Measurements from ENCODE around the gene TAGLN3. TPM values are rescaled to one million over a fixed set of nuclear protein-coding genes. Genes with fewer than 3 reads are reported as not detected.

The TAGLN3 gene
- total RNA-seq, 2 experiments from 2014 or later: not detected

DNA sequence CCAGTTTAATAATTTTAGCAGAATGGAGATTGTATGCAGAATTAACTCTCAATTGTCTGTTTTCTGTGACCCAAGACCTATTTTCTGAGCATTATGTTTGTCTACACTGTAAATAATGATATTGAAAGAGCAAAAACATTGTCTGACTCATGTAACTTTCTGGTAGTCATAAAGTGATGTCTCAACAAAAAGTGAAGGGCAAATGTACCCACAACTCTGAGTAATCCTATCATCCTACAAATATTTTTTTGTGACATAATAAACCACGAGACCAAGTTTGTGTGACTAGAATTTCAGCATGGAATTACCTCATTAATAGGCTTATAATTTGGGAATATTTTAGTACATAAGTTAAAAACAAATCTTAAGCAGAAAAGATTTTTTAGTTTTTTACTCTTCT, 35.3 kb upstream of the TAGLN3 start:
- Mint-ChIP-seq H3K36me3 (ENCODE audit: low read depth) (no peaks in the 10 kb centered on the region), H3K27ac (no peak overlapping the region), H3K4me3 (no peak overlapping the region), H3K27me3 (ENCODE audit: low read depth) (no peaks in the 10 kb centered on the region), H3K9me3 (ENCODE audit: insufficient read depth) (no peaks in the 10 kb centered on the region), H3K4me1 (ENCODE audit: low read depth) (peaks cover 4% of the 10 kb centered on the region)
- no peak for ATAC-seq
- no peak for DNase-seq
- ChIA-PET CTCF (interaction anchor here (1.0 to 3.8 kb wide), 2 partner anchors 50 to 247 kb away, joined by 3 to 24 read pairs; no protein-coding TSS in a partner anchor), POLR2A (no interaction called here)

- no peaks in the 10 kb centered on the region for H3K27me3 Mint-ChIP-seq (ENCODE audit: low read depth)
- no peak overlapping the region for H3K4me3 Mint-ChIP-seq
- H3K4me1 Mint-ChIP-seq (ENCODE audit: low read depth): peaks cover 4% of the 10 kb centered on the region
- no peaks in the 10 kb centered on the region for H3K9me3 Mint-ChIP-seq (ENCODE audit: insufficient read depth)
- no peak for ATAC-seq
- ChIA-PET POLR2A (no interaction called here), CTCF (interaction anchor here (1.1 to 12.1 kb wide), 8 partner anchors 13 to 297 kb away, joined by 3 to 234 read pairs (median 34); partner anchors contain the start of genes ABHD10 and PHLDB2)
- H3K27ac Mint-ChIP-seq: no peak overlapping the region
- DNase-seq: no peak
- no peaks in the 10 kb centered on the region for H3K36me3 Mint-ChIP-seq (ENCODE audit: low read depth)
Measured at GRCh38 chr3:111965484-111965883, 33.2 kb upstream of the TAGLN3 start.

DNA sequence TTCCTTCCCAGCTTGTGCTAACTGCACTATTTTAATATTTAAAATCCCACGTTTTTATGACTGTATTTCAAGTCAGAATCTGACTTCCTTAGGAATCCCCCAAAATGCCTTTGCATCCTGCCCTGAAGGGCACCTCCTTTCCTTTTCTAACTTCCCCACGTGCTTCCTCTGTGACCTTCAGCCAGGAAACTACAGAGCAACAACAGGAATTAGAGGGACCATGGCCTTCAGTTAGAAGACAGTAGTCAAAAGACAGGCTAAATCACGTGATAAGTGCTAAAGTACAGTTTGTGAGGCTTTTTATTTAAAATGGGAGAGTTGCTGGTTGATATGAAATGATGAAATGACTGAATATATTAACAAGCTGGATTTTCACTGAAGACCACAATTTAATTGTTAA, 31.7 kb upstream of the TAGLN3 start:
- no peak overlapping the region for H3K27ac Mint-ChIP-seq
- no peak for ATAC-seq
- peaks cover 3% of the 10 kb centered on the region for H3K27me3 Mint-ChIP-seq (ENCODE audit: low read depth)
- H3K4me3 Mint-ChIP-seq: no peak overlapping the region
- CTCF ChIA-PET: interaction anchor here (0.7 to 12.1 kb wide), 31 partner anchors 9 to 389 kb away, joined by 3 to 234 read pairs (median 5); partner anchors contain the start of genes ABHD10 and PHLDB2
- no peak for DNase-seq
- H3K4me1 Mint-ChIP-seq (ENCODE audit: low read depth): peaks cover 4% of the 10 kb centered on the region
- no peaks in the 10 kb centered on the region for H3K9me3 Mint-ChIP-seq (ENCODE audit: insufficient read depth)
- H3K36me3 Mint-ChIP-seq (ENCODE audit: low read depth): no peaks in the 10 kb centered on the region
- POLR2A ChIA-PET: interaction anchor here (1.0 kb wide), 1 partner anchor 250 kb away, joined by 3 read pairs; no protein-coding TSS in a partner anchor

GRCh38 chr3:111967651-111968274, 31.0 kb upstream of the TAGLN3 start:
- Mint-ChIP-seq H3K27ac (no peak overlapping the region), H3K4me3 (no peak overlapping the region), H3K4me1 (ENCODE audit: low read depth) (peaks cover 4% of the 10 kb centered on the region), H3K36me3 (ENCODE audit: low read depth) (no peaks in the 10 kb centered on the region), H3K9me3 (ENCODE audit: insufficient read depth) (no peaks in the 10 kb centered on the region), H3K27me3 (ENCODE audit: low read depth) (peaks cover 3% of the 10 kb centered on the region)
- POLR2A ChIA-PET: interaction anchor here (0.6 to 1.0 kb wide), 2 partner anchors 48 to 250 kb away, joined by 3 read pairs; no protein-coding TSS in a partner anchor
- DNase-seq (peak; percentile 87), ATAC-seq (peak; percentile 85)
- CTCF ChIA-PET: interaction anchor here (0.6 to 12.1 kb wide), 40 partner anchors 10 to 390 kb away, joined by 3 to 234 read pairs (median 4); partner anchors contain the start of genes ABHD10 and PHLDB2

DNA sequence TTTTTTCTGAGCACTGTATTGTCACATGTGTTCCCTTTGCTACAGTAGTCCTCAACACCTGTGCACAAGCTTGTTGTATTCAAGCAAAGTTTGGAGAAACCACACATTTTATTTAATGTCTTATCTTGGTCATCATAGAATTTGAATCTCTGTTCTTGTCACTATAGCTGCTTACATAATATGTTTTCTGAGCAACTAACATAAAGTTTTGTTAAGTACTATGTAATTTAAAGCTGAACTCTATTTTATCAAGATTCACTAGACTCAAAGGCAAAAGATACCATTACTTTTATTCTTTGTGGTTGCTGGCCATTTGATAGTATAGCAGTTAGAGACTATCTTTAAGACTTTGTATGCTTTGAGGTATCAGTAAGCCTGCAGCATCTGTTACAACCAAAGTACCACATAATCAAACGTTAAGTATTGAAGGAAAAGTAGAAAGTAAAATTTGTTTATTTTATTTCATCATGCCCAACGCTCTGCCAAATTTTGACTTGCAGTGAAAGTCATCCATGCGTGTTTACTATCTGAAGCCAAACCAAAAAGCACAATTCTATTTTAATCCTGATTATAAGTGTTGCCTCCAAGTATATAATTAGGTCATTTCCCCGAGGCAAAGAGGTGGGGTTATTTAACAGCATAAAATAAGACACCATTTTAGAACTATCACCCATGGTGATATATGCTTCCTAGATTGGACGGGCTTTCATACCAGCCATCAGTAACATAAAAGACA, 30.2 kb upstream of the TAGLN3 start:
- ChIA-PET POLR2A (interaction anchor here (0.6 to 1.0 kb wide), 2 partner anchors 47 to 251 kb away, joined by 3 read pairs; no protein-coding TSS in a partner anchor), CTCF (interaction anchor here (0.6 to 12.1 kb wide), 33 partner anchors 10 to 391 kb away, joined by 3 to 234 read pairs (median 5); partner anchors contain the start of genes ABHD10 and PHLDB2)
- no peak overlapping the region for H3K4me3 Mint-ChIP-seq
- H3K36me3 Mint-ChIP-seq (ENCODE audit: low read depth): no peaks in the 10 kb centered on the region
- no peak for ATAC-seq
- no peaks in the 10 kb centered on the region for H3K9me3 Mint-ChIP-seq (ENCODE audit: insufficient read depth)
- H3K27me3 Mint-ChIP-seq (ENCODE audit: low read depth): peaks cover 3% of the 10 kb centered on the region
- H3K4me1 Mint-ChIP-seq (ENCODE audit: low read depth): peaks cover 4% of the 10 kb centered on the region
- no peak for DNase-seq
- no peak overlapping the region for H3K27ac Mint-ChIP-seq

GRCh38 chr3:111970376-111970775, 28.3 kb upstream of the TAGLN3 start:
- H3K27me3 Mint-ChIP-seq (ENCODE audit: low read depth): peaks cover 6% of the 10 kb centered on the region
- no peaks in the 10 kb centered on the region for H3K9me3 Mint-ChIP-seq (ENCODE audit: insufficient read depth)
- ATAC-seq (no peak), DNase-seq (no peak)
- H3K4me3 Mint-ChIP-seq: no peak overlapping the region
- H3K27ac Mint-ChIP-seq: no peak overlapping the region
- no peaks in the 10 kb centered on the region for H3K36me3 Mint-ChIP-seq (ENCODE audit: low read depth)
- ChIA-PET POLR2A (interaction anchor here (1.5 kb wide), 1 partner anchor 255 kb away, joined by 4 read pairs; no protein-coding TSS in a partner anchor), CTCF (interaction anchor here (0.8 to 12.1 kb wide), 8 partner anchors 8 to 302 kb away, joined by 3 to 234 read pairs (median 4); partner anchors contain the start of gene ABHD10)
- peaks cover 4% of the 10 kb centered on the region for H3K4me1 Mint-ChIP-seq (ENCODE audit: low read depth)

GRCh38 chr3:111971533-111972130, 27.1 kb upstream of the TAGLN3 start:
- ChIA-PET CTCF (interaction anchor here (0.9 to 12.1 kb wide), 5 partner anchors 10 to 304 kb away, joined by 3 to 234 read pairs (median 4); no protein-coding TSS in a partner anchor), POLR2A (no interaction called here)
- H3K9me3 Mint-ChIP-seq (ENCODE audit: insufficient read depth): no peaks in the 10 kb centered on the region
- peaks cover 10% of the 10 kb centered on the region for H3K27me3 Mint-ChIP-seq (ENCODE audit: low read depth)
- ATAC-seq (no peak), DNase-seq (no peak)
- H3K4me3 Mint-ChIP-seq: no peak overlapping the region
- H3K27ac Mint-ChIP-seq: no peak overlapping the region
- no peaks in the 10 kb centered on the region for H3K36me3 Mint-ChIP-seq (ENCODE audit: low read depth)
- H3K4me1 Mint-ChIP-seq (ENCODE audit: low read depth): peaks cover 4% of the 10 kb centered on the region

GRCh38 chr3:111972891-111973290, 25.8 kb upstream of the TAGLN3 start:
- DNase-seq: no peak
- POLR2A ChIA-PET: no interaction called here

DNA sequence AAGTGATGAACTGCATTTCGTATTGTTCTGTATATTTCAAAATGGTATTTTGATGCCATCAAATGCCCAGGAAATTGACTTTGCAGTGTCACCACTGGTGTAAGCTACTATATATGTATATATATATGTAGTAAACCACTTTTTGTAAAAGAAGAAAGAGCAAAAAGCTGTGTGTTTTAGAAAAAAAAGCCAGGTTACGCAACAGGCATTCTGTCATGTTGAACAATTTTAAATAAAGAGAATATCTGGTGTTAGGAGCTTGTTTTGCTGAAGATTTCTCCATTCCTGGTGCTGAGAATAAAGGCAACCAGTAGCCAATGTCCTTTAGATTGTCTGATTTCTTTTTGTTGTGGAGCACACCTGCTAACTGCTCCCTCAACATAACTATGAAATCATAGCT, 23.6 kb upstream of the TAGLN3 start:
- Mint-ChIP-seq H3K36me3 (ENCODE audit: low read depth) (peaks cover 7% of the 10 kb centered on the region), H3K27me3 (ENCODE audit: low read depth) (peaks cover 10% of the 10 kb centered on the region), H3K4me1 (ENCODE audit: low read depth) (peaks cover 6% of the 10 kb centered on the region), H3K9me3 (ENCODE audit: insufficient read depth) (no peaks in the 10 kb centered on the region), H3K27ac (no peak overlapping the region), H3K4me3 (no peak overlapping the region)
- CTCF ChIA-PET: interaction anchor here (0.8 to 12.1 kb wide), 5 partner anchors 14 to 259 kb away, joined by 3 to 234 read pairs (median 7); no protein-coding TSS in a partner anchor
- DNase-seq (no peak), ATAC-seq (no peak)
- POLR2A ChIA-PET: interaction anchor here (0.6 kb wide), 1 partner anchor 136 kb away, joined by 4 read pairs; no protein-coding TSS in a partner anchor

More at GRCh38 chr3:111972891-111973290, 25.8 kb upstream of the TAGLN3 start:
- H3K4me1 Mint-ChIP-seq (ENCODE audit: low read depth): no peaks in the 10 kb centered on the region
- no peaks in the 10 kb centered on the region for H3K36me3 Mint-ChIP-seq (ENCODE audit: low read depth)
- no peak overlapping the region for H3K4me3 Mint-ChIP-seq
- CTCF ChIA-PET: interaction anchor here (3.2 to 12.1 kb wide), 2 partner anchors 40 to 256 kb away, joined by 17 to 234 read pairs; no protein-coding TSS in a partner anchor
- H3K27ac Mint-ChIP-seq: no peak overlapping the region
- no peaks in the 10 kb centered on the region for H3K9me3 Mint-ChIP-seq (ENCODE audit: insufficient read depth)
- H3K27me3 Mint-ChIP-seq (ENCODE audit: low read depth): peaks cover 10% of the 10 kb centered on the region
- no peak for ATAC-seq

DNA sequence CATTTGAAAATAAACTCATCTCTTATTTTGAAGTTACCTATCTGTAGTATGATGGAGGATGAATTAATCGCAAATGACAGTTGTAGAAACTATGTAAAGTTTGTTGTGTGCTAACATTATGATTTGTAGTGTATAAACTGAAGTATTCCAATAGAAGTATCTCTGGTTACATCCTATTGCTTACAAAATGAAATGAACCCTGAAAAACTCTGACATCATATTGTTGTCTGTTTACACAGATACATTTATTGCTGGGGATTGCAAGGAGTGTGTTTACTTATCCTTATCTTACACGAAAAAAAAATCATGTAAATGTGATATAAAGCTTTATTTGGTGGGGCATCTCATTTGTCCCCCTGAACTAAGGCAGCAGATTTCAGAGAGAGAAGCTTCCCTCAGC, 22.5 kb upstream of the TAGLN3 start:
- no peak for DNase-seq
- H3K27ac Mint-ChIP-seq: no peak overlapping the region
- peaks cover 7% of the 10 kb centered on the region for H3K27me3 Mint-ChIP-seq (ENCODE audit: low read depth)
- H3K36me3 Mint-ChIP-seq (ENCODE audit: low read depth): peaks cover 17% of the 10 kb centered on the region
- ATAC-seq: no peak
- POLR2A ChIA-PET: no interaction called here
- peaks cover 17% of the 10 kb centered on the region for H3K4me1 Mint-ChIP-seq (ENCODE audit: low read depth)
- CTCF ChIA-PET: interaction anchor here (1.1 to 5.1 kb wide), 5 partner anchors 8 to 259 kb away, joined by 3 to 51 read pairs (median 6); no protein-coding TSS in a partner anchor
- H3K4me3 Mint-ChIP-seq: no peak overlapping the region
- no peaks in the 10 kb centered on the region for H3K9me3 Mint-ChIP-seq (ENCODE audit: insufficient read depth)

Measured in activated CD8-positive, alpha-beta T cell treated with anti-CD3 and anti-CD28 coated beads, Interleukin-2, amount 10 ng/mL, durations not matched to agents 7 days and 5 days (primary cell).